H9 (cell line): ENCODE data around the gene USP13. TPM values are rescaled to one million over a fixed set of nuclear protein-coding genes. Genes with fewer than 3 reads are reported as not detected.

Experiments
- DNase-seq: peaks from one replicate; pipeline ENCODE4 v3.0.0-alpha.2; 2017
- H2AFZ ChIP-seq: one replicate; pipeline ENCODE4 v1.6.1; 2013; ENCODE audit warnings: mild to moderate bottlenecking, low read length, control low read depth, moderate library complexity
- H2AK5ac ChIP-seq: 2 replicates; pipeline ENCODE4 v1.6.1; 2013; ENCODE audit warnings: low read length, control low read depth, mixed read lengths; ENCODE audit not compliant: insufficient read length
- H2BK120ac ChIP-seq: one replicate; pipeline ENCODE4 v1.6.1; 2013; ENCODE audit warnings: low read depth, mild to moderate bottlenecking, low read length, control low read depth, inconsistent platforms; ENCODE audit not compliant: poor library complexity, severe bottlenecking
- H2BK12ac ChIP-seq: 2 replicates; pipeline ENCODE4 v1.6.1; 2013; ENCODE audit warnings: low read length, control low read depth, mixed read lengths, low read depth; ENCODE audit not compliant: insufficient read length
- H2BK15ac ChIP-seq: 2 replicates; pipeline ENCODE4 v1.6.1; 2013; ENCODE audit warnings: low read depth, low read length, control low read depth
- H2BK20ac ChIP-seq: one replicate; pipeline ENCODE4 v1.6.1; 2013; ENCODE audit warnings: low read depth, mild to moderate bottlenecking, low read length, control low read depth, inconsistent platforms; ENCODE audit not compliant: poor library complexity, severe bottlenecking
- H2BK5ac ChIP-seq: 2 replicates; pipeline ENCODE4 v1.6.1; 2013; ENCODE audit warnings: low read length, control low read depth, mixed read lengths; ENCODE audit not compliant: insufficient read length
- H3K14ac ChIP-seq: 2 replicates; pipeline ENCODE4 v1.6.1; 2013; ENCODE audit warnings: low read length, control low read depth; ENCODE audit not compliant: insufficient read depth
- H3K18ac ChIP-seq: 2 replicates; pipeline ENCODE4 v1.6.1; 2013; ENCODE audit warnings: low read depth, mild to moderate bottlenecking, mixed read lengths, low read length, control low read depth; ENCODE audit not compliant: insufficient read length
- H3K23ac ChIP-seq: 2 replicates; pipeline ENCODE4 v1.6.1; 2013; ENCODE audit warnings: low read length, control low read depth, mixed read lengths, low read depth; ENCODE audit not compliant: insufficient read length
- H3K23me2 ChIP-seq: 2 replicates; pipeline ENCODE4 v1.6.1; 2013; ENCODE audit warnings: low read depth, mild to moderate bottlenecking, mixed read lengths, low read length, control low read depth; ENCODE audit not compliant: insufficient read length, poor library complexity, severe bottlenecking
- H3K27ac ChIP-seq: 2 replicates; pipeline ENCODE4 v1.5.1; 2013; ENCODE audit warnings: low read length, control low read depth, mixed read lengths, low read depth; ENCODE audit not compliant: insufficient read length
- H3K27me3 ChIP-seq: 2 replicates; pipeline ENCODE4 v1.6.1; 2013; ENCODE audit warnings: low read length, control low read depth, inconsistent platforms; ENCODE audit not compliant: insufficient read depth
- H3K4ac ChIP-seq: 2 replicates; pipeline ENCODE4 v1.6.1; 2013; ENCODE audit warnings: low read depth, mild to moderate bottlenecking, control low read depth, inconsistent platforms, low read length, moderate library complexity
- H3K4me1 ChIP-seq: 2 replicates; pipeline ENCODE4 v1.6.1; 2013; ENCODE audit warnings: low read length, control low read depth, inconsistent platforms; ENCODE audit not compliant: insufficient read depth
- H3K4me2 ChIP-seq: 2 replicates; pipeline ENCODE4 v1.6.1; 2013; ENCODE audit warnings: low read length, control low read depth, mixed read lengths; ENCODE audit not compliant: insufficient read length, insufficient read depth
- H3K56ac ChIP-seq: 2 replicates; pipeline ENCODE4 v1.6.1; 2013; ENCODE audit warnings: low read depth, mild to moderate bottlenecking, mixed read lengths, low read length, control low read depth; ENCODE audit not compliant: insufficient read length
- H3K79me1 ChIP-seq: 2 replicates; pipeline ENCODE4 v1.6.1; 2013; ENCODE audit warnings: low read depth, mild to moderate bottlenecking, moderate library complexity, low read length, control low read depth, inconsistent platforms; ENCODE audit not compliant: insufficient read depth, poor library complexity, severe bottlenecking
- H3K79me2 ChIP-seq: 2 replicates; pipeline ENCODE4 v1.6.1; 2013; ENCODE audit warnings: low read length, control low read depth, inconsistent platforms; ENCODE audit not compliant: insufficient read depth
- H3K9ac ChIP-seq: 2 replicates; pipeline ENCODE4 v1.6.1; 2013; ENCODE audit warnings: low read length, control low read depth, mixed read lengths; ENCODE audit not compliant: insufficient read length; ENCODE audit errors: extremely low read depth
- H3K9me3 ChIP-seq: one replicate; pipeline ENCODE4 v1.6.1; 2013; ENCODE audit warnings: low read depth, low read length, inconsistent platforms; ENCODE audit not compliant: control insufficient read depth
- H3T11ph ChIP-seq: one replicate; pipeline ENCODE4 v1.6.1; 2013; ENCODE audit warnings: mild to moderate bottlenecking, low read length, control low read depth, inconsistent platforms
- H4K20me1 ChIP-seq: one replicate; pipeline ENCODE4 v1.6.1; 2013; ENCODE audit not compliant: control insufficient read depth, insufficient read length, insufficient read depth
- H4K5ac ChIP-seq: 2 replicates; pipeline ENCODE4 v1.6.1; 2013; ENCODE audit warnings: low read depth, mild to moderate bottlenecking, mixed read lengths, low read length, control low read depth; ENCODE audit not compliant: insufficient read length
- H4K8ac ChIP-seq: replicated peaks from 2 replicates; pipeline ENCODE4 v1.6.1; 2013; ENCODE audit warnings: low read length, control low read depth, mixed read lengths, low read depth; ENCODE audit not compliant: insufficient read length
- H4K91ac ChIP-seq: 2 replicates; pipeline ENCODE4 v1.6.1; 2013; ENCODE audit warnings: low read depth, mild to moderate bottlenecking, moderate library complexity, mixed read lengths, low read length, control low read depth; ENCODE audit not compliant: insufficient read length
- H3K27ac Mint-ChIP-seq, 3 experiments: 2 replicates in 2 of 3; 3 replicates in 1 of 3; pipeline ENCODE4 v1.8.0; 2020 to 2021; ENCODE audit warnings: mixed read lengths in 3 of 3, mild to moderate bottlenecking in 1 of 3, moderate library complexity in 1 of 3
- H3K27me3 Mint-ChIP-seq: 2 replicates; pipeline ENCODE4 v1.8.0; 2021; ENCODE audit warnings: low read depth, mild to moderate bottlenecking, moderate library complexity, mixed read lengths
- H3K36me3 Mint-ChIP-seq, 3 experiments: 2 replicates in 2 of 3; 3 replicates in 1 of 3; pipeline ENCODE4 v1.8.0; 2020 to 2021; ENCODE audit warnings: low read depth in 3 of 3, mixed read lengths in 3 of 3; ENCODE audit not compliant: insufficient read depth in 1 of 3
- H3K4me1 Mint-ChIP-seq, 2 experiments: 2 replicates each; pipeline ENCODE4 v1.8.0; 2020; ENCODE audit warnings: mixed read lengths in 2 of 2
- H3K4me3 Mint-ChIP-seq, 2 experiments: 2 replicates in 1 of 2; 3 replicates in 1 of 2; pipeline ENCODE4 v1.8.0; 2020 to 2021; ENCODE audit warnings: mild to moderate bottlenecking in 2 of 2, mixed read lengths in 2 of 2, moderate library complexity in 1 of 2
- H3K9me3 Mint-ChIP-seq, 2 experiments: 2 replicates in 1 of 2; 3 replicates in 1 of 2; pipeline ENCODE4 v1.8.0; 2020; ENCODE audit warnings: mild to moderate bottlenecking in 2 of 2, mixed read lengths in 2 of 2, moderate library complexity in 1 of 2
- CTCF ChIP-seq: fragments of 200-600 bp; sonication (generic); conservative IDR thresholded peaks from 3 replicates; pipeline ENCODE4 v1.8.0; 2021; ENCODE audit warnings: antibody characterized with exemption, mild to moderate bottlenecking
- WGBS: extraction: QIAGEN DNeasy Blood & Tissue Kit; methylation state at CpG from one replicate; pipeline ENCODE4 v1.1.7; 2013; ENCODE audit warnings: missing lambda C conversion rate, low lambda C conversion rate, mixed read lengths; ENCODE audit not compliant: insufficient read length; ENCODE audit errors: extremely low coverage; 5-methylcytosine and 5-hydroxymethylcytosine counted together
- long read RNA-seq: library from polyadenylated mRNA; unstranded; transcript quantifications from one replicate; pipeline ENCODE4 v2.0.0, GENCODE V29; 2020
- total RNA-seq: library from RNA; stranded (reverse); gene quantifications from 2 replicates; pipeline ENCODE4 v1.2.1, GENCODE V29; 2021

Gene USP13
- 26.0 and 26.7 TPM in 2 replicates for total RNA-seq
- long read RNA-seq, full-length matches to known transcripts, result 21 of 42 reads
- long read RNA-seq, partial matches to known transcripts, result 8 of 42 reads
- long read RNA-seq, other reads (novel, unspliced or antisense), result 13 of 42 reads

- H3K79me1 ChIP-seq, result no peaks in the 10 kb centered on the region
- H3K4me3 Mint-ChIP-seq, result peak within 1 kb of the TSS; percentile 81 to 98
- peak within 1 kb of the TSS; percentile 98 for H2AFZ ChIP-seq
- H4K8ac ChIP-seq, result no peak within 1 kb of the TSS
- no peak for TF ChIP-seq CTCF
- no peak within 1 kb of the TSS for H3K56ac ChIP-seq
- no peak within 1 kb of the TSS for H2AK5ac ChIP-seq
- H3K27ac ChIP-seq, result peak within 1 kb of the TSS; percentile 14
- peak within 1 kb of the TSS; percentile 2 for H4K91ac ChIP-seq
- H2BK5ac ChIP-seq, result peak within 1 kb of the TSS; percentile 81
- peak within 1 kb of the TSS; percentile 76 for H4K5ac ChIP-seq
- H3K9me3 ChIP-seq, result no peaks in the 10 kb centered on the region
- peak; percentile 76 for DNase-seq
- H3K36me3 Mint-ChIP-seq, result peaks cover 5 to 18% (median 13%) of the 10 kb centered on the region in 3 experiments; a peak in 5 of 7 replicates
- H2BK12ac ChIP-seq, result peak within 1 kb of the TSS; percentile 86
- no peak within 1 kb of the TSS; the same call in 1 of the 2 replicates for H3K4ac ChIP-seq
- H3K27ac Mint-ChIP-seq, result peak within 1 kb of the TSS; percentile 80 to 94 (median 92)
- H2BK15ac ChIP-seq, result no peak within 1 kb of the TSS
- WGBS, result no CpG with 5 or more reads among the region's 56 CpGs
- H3K23ac ChIP-seq, result no peak within 1 kb of the TSS
- no peak within 1 kb of the TSS for H3T11ph ChIP-seq
- peaks cover 24 to 26% of the 10 kb centered on the region in 2 experiments for H3K4me1 Mint-ChIP-seq
- peaks cover 16% of the 10 kb centered on the region for H3K23me2 ChIP-seq
- no peak within 1 kb of the TSS for H2BK20ac ChIP-seq
- no peaks in the 10 kb centered on the region for H3K9me3 Mint-ChIP-seq
- peaks cover 16% of the 10 kb centered on the region; the same call in 1 of the 2 replicates for H3K79me2 ChIP-seq
- peak within 1 kb of the TSS; percentile 100 for H3K14ac ChIP-seq
- H2BK120ac ChIP-seq, result no peak within 1 kb of the TSS
- H3K27me3 ChIP-seq, result no peaks in the 10 kb centered on the region
- H4K20me1 ChIP-seq, result no peaks in the 10 kb centered on the region
- H3K18ac ChIP-seq, result peak within 1 kb of the TSS; percentile 100
- H3K4me1 ChIP-seq, result no peaks in the 10 kb centered on the region
- no peaks in the 10 kb centered on the region for H3K27me3 Mint-ChIP-seq
- H3K4me2 ChIP-seq, result peak within 1 kb of the TSS; percentile 71
- peak within 1 kb of the TSS; percentile 96 for H3K9ac ChIP-seq
Measured at GRCh38 chr3:179652447-179653095, at the start of gene USP13. Gene USP13 (plus strand): TSS chr3:179653040. CDS start chr3:179653226, 186 bp downstream.
